Cardiac muscle cell (in vitro differentiated cells and primary cell): ENCODE measurements around the gene MAP4K1. TPM values are rescaled to one million over a fixed set of nuclear protein-coding genes. Genes with fewer than 3 reads are reported as not detected.

ENCODE experiments used
- DNase-seq, 2 donors: peaks; one replicate each; pipeline versions ENCODE4 v3.0.0 to v3.0.0-alpha.2; 2010 to 2017; ENCODE audit warnings: low read depth in 1 of 2, low spot score in 1 of 2
- H3K27ac ChIP-seq: fragments of 200-600 bp; sonication (generic); 2 replicates; pipeline ENCODE4 v1.5.1; 2016
- H3K27me3 ChIP-seq: fragments of 200-600 bp; sonication (generic); 2 replicates; pipeline ENCODE4 v1.6.0; 2016; ENCODE audit warnings: control low read depth
- H3K36me3 ChIP-seq: fragments of 200-600 bp; sonication (generic); 2 replicates; pipeline ENCODE4 v1.5.1; 2016; ENCODE audit warnings: control low read depth
- H3K4me1 ChIP-seq: fragments of 200-600 bp; sonication (generic); 2 replicates; pipeline ENCODE4 v1.8.1; 2017; ENCODE audit warnings: low read depth, mild to moderate bottlenecking, mixed run types
- H3K4me3 ChIP-seq: fragments of 200-600 bp; sonication (generic); 2 replicates; pipeline ENCODE4 v1.5.1; 2016; ENCODE audit warnings: mild to moderate bottlenecking
- H3K9me3 ChIP-seq: fragments of 200-600 bp; sonication (generic); 2 replicates; pipeline ENCODE4 v1.5.1; 2017; ENCODE audit warnings: low read depth, mild to moderate bottlenecking, control low read depth
- polyA plus RNA-seq: library from polyadenylated mRNA; unstranded; fragments of >200 nt; fragmentation: Nextera tagmentation; extraction: Ambion mirVana; gene quantifications from 2 replicates; pipeline ENCODE4 v1.2.1, GENCODE V29; 2016
- total RNA-seq: library from RNA; depleted of rRNA; stranded (reverse); fragments of >200 nt; gene quantifications from 2 replicates; pipeline ENCODE4 v1.2.3, GENCODE V29; 2016
- TF ChIP-seq, protein P1 (sequence below): IDR thresholded peaks from 2 replicates; pipeline ENCODE4 v1.5.1; 2012; ENCODE audit warnings: low read depth, mild to moderate bottlenecking, low read length

MAP4K1 gene
- total and polyA plus RNA-seq, 2 experiments from 2014 or later: 3.9 to 4.6 TPM

DNA sequence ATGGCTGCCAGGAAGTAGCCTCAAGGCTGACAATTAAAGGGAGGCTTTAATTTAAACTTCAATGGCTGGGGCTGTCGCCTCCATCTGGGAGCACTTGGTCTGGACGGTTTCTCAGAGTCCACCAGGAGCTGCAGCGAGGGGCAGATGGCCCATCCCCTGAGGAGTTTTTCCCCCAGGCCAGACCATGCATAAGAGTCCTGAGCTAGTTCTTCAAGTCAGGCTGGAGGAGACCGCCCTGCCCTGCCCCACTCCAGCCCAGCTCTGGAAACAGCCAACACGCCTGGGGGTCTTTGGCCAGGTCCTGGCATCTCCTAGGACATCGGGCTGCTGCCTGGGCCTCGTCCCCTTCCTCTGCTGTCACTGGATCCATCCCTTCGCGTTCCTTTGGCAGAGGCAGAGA lies 24.4 kb upstream of the MAP4K1 start:
- H3K4me3 ChIP-seq: no peak overlapping the region
- TF ChIP-seq, protein P1, sequence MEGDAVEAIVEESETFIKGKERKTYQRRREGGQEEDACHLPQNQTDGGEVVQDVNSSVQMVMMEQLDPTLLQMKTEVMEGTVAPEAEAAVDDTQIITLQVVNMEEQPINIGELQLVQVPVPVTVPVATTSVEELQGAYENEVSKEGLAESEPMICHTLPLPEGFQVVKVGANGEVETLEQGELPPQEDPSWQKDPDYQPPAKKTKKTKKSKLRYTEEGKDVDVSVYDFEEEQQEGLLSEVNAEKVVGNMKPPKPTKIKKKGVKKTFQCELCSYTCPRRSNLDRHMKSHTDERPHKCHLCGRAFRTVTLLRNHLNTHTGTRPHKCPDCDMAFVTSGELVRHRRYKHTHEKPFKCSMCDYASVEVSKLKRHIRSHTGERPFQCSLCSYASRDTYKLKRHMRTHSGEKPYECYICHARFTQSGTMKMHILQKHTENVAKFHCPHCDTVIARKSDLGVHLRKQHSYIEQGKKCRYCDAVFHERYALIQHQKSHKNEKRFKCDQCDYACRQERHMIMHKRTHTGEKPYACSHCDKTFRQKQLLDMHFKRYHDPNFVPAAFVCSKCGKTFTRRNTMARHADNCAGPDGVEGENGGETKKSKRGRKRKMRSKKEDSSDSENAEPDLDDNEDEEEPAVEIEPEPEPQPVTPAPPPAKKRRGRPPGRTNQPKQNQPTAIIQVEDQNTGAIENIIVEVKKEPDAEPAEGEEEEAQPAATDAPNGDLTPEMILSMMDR: no peak
- DNase-seq: no peak
- H3K36me3 ChIP-seq: no peaks in the 10 kb centered on the region
- H3K27ac ChIP-seq: peak overlapping the region; percentile 2
- no peaks in the 10 kb centered on the region for H3K9me3 ChIP-seq
- no peaks in the 10 kb centered on the region for H3K4me1 ChIP-seq
- H3K27me3 ChIP-seq: no peaks in the 10 kb centered on the region

DNA sequence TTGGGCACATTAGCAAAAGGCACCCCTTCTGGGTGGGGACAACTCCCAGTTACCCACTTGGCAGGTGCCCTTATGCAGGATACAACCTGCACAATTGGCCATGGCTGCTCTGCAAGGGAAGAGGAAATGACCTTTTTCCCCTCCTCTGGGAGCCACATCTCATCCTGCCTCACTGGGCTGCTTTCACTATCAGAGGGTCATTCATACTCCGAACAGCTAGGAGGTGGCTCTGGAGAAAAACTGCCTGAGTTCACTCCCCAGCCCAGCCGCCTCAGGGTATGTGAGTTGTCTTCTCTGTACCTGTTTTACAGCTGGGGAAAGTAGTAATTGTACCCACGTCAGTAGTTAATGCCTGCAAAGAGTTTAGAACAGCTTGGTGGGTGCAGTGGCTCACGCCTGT lies 22.6 kb upstream of the MAP4K1 start:
- peaks cover 3% of the 10 kb centered on the region for H3K36me3 ChIP-seq
- no peak for DNase-seq
- H3K27me3 ChIP-seq: no peaks in the 10 kb centered on the region
- no peaks in the 10 kb centered on the region for H3K9me3 ChIP-seq
- no peaks in the 10 kb centered on the region for H3K4me1 ChIP-seq
- no peak overlapping the region for H3K27ac ChIP-seq
- no peak overlapping the region for H3K4me3 ChIP-seq
- TF ChIP-seq, protein P1: no peak

DNA sequence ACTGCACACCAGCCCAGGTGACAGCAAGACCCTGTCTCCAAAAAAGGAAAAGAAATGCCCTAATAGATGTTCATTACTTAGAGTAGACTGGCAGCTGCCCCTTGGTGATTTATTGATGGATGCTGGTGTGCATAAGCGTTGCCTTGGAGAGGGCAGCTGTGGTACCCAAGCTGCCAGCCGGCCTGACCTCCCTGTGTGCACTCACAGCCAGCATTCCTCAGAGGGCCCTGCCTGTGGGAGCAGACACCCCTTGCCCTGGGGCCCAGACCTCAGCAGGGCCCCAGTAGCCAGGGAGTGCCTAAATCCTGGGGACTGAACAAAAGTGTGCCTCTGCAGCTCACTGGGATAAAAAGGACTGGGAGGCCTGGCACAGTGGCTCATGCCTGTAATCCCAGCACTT lies 21.9 kb upstream of the MAP4K1 start:
- H3K4me1 ChIP-seq: no peaks in the 10 kb centered on the region
- peaks cover 8% of the 10 kb centered on the region for H3K36me3 ChIP-seq
- no peak overlapping the region for H3K27ac ChIP-seq
- TF ChIP-seq, protein P1: no peak
- H3K9me3 ChIP-seq: no peaks in the 10 kb centered on the region
- no peak overlapping the region for H3K4me3 ChIP-seq
- H3K27me3 ChIP-seq: no peaks in the 10 kb centered on the region
- no peak for DNase-seq

DNA sequence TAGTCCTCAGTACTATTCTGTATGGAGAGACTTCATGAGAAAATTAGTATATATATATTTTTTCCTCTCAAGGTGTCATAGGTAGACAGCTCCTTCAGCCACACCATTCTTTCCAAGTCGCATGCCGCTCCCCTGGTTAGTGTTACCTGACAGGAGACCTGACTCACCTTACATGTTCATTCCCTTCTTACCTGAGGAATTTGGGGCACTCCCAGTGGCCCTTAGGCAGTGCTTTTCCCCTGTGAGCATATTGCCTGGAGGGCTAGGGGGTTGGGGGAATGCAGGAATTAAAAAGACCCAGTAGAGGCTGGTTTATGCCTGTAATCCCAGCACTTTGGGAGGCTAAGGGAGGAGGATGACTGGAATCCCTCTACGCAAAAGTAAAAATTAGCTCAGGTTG lies 20.7 kb upstream of the MAP4K1 start:
- H3K9me3 ChIP-seq: no peaks in the 10 kb centered on the region

DNA sequence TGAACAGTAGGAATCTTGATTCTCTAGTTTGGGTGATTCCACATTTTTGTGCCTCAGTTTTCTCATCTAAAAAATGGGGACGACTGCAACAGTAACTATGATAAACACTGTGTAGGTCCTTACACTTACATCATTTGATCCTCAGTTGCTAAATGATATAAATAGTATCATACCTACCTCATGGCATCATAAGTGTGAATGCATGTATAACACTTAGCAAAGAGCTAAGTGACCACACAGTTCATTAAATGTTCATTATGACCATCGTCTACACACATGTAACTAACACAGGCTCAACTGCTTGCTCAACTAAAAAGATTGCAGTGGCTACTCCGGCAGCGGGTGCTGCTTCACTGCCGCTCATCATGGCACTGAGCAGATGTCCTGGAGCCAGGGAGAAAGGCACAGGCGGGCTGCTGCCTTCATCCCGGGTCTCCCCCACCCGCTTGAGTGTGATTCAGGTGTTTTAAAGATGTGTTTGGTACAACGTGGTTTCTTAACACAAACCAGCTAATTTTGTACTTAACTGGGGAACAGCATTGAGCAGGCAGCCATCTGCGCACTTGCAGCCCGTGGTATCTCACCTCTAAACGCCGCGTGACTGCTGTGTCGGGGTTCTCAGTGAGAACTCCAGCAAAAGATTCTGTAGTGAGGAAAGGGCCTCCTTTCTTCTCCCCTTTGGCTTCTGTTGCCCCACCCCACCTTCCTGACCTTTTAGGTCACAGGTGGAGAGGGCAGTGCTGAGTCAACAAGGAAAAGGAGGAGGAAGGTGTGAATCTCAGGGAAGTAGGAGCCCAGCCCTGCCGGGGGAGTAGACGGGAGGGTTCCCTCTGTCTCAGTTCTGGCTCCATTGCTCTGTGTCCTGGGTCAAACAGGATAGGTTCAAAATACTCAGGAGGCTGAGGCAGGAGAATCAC lies 18.0 kb upstream of the MAP4K1 start:
- no peaks in the 10 kb centered on the region for H3K9me3 ChIP-seq
- TF ChIP-seq, protein P1: no peak
- no peak for DNase-seq
- no peak overlapping the region for H3K4me3 ChIP-seq
- no peaks in the 10 kb centered on the region for H3K27me3 ChIP-seq
- no peaks in the 10 kb centered on the region for H3K4me1 ChIP-seq
- peaks cover 9% of the 10 kb centered on the region for H3K36me3 ChIP-seq
- no peak overlapping the region for H3K27ac ChIP-seq

More for the DNA sequence above, 20.7 kb upstream of the MAP4K1 start:
- H3K27me3 ChIP-seq: no peaks in the 10 kb centered on the region
- H3K27ac ChIP-seq: no peak overlapping the region
- TF ChIP-seq, protein P1: no peak
- H3K4me1 ChIP-seq: no peaks in the 10 kb centered on the region
- H3K36me3 ChIP-seq: peaks cover 8% of the 10 kb centered on the region
- DNase-seq: no peak
- H3K4me3 ChIP-seq: no peak overlapping the region
